ENCODE data around the gene KIF21B.

DNA sequence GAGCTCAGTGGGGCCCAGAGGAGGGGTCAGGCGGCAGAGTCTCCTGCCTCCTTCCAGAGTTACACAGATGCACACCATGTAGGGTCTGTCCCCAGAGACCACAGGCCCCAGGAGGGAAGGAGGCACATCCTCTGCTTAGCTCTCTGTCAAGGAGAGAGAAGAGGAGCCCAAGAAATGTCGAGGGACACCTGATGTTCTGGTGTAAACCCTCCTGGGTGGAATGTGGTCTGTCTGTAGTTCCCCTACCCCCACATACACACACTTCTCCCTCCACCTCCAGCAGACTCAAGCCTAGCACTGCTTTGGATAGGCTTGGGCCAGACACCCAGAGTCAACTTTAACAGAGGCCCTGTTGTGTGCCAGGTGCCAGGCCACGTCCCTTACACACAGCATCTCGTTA is 34.2 kb downstream of the KIF21B start:
- TF ChIP-seq BHLHE40 (IDR thresholded peaks at IDR 0.05; ENCODE audit: borderline replicate concordance), result no peak
- TF ChIP-seq FOXM1 (IDR thresholded peaks at IDR 0.05; ENCODE audit: borderline replicate concordance), result no peak
- no peak for TF ChIP-seq NFRKB (IDR thresholded peaks at IDR 0.05)
- no peak for TF ChIP-seq ELF4 (IDR thresholded peaks at IDR 0.05)
- TF ChIP-seq SP1 (IDR thresholded peaks at IDR 0.05), result no peak
- TF ChIP-seq FOXK2 (IDR thresholded peaks at IDR 0.05), result no peak
- TF ChIP-seq, protein P1, sequence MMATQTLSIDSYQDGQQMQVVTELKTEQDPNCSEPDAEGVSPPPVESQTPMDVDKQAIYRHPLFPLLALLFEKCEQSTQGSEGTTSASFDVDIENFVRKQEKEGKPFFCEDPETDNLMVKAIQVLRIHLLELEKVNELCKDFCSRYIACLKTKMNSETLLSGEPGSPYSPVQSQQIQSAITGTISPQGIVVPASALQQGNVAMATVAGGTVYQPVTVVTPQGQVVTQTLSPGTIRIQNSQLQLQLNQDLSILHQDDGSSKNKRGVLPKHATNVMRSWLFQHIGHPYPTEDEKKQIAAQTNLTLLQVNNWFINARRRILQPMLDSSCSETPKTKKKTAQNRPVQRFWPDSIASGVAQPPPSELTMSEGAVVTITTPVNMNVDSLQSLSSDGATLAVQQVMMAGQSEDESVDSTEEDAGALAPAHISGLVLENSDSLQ (IDR thresholded peaks at IDR 0.05), result no peak
- no peak for TF ChIP-seq TARDBP (IDR thresholded peaks at IDR 0.05)

Measured in HEK293T (cell line).